Epithelial cell of proximal tubule (primary cell): Measurements from ENCODE around the gene KCNK13. TPM values are rescaled to one million over a fixed set of nuclear protein-coding genes. Genes with fewer than 3 reads are reported as not detected.

Experiments
- DNase-seq: peaks from one replicate; pipeline ENCODE4 v3.0.0-alpha.2; 2011; ENCODE audit warnings: low read depth
- H3K4me3 ChIP-seq: 2 replicates; pipeline ENCODE4 v1.5.1; 2011; ENCODE audit warnings: low read depth, mild to moderate bottlenecking, low read length
- CTCF ChIP-seq: conservative IDR thresholded peaks from 2 replicates; pipeline ENCODE4 v1.5.1; 2012; ENCODE audit warnings: low read depth, mild to moderate bottlenecking, low read length
- total RNA-seq: library from RNA; depleted of rRNA; stranded (reverse); fragments of >200 nt; gene quantifications from 2 replicates; pipeline ENCODE4 v1.2.3, GENCODE V29; 2015

KCNK13 gene
- total RNA-seq, 1 donor from 2014 or later = 0.12 TPM

- no peak for TF ChIP-seq CTCF
- no peak overlapping the region for H3K4me3 ChIP-seq
- DNase-seq = no peak
These were observed 78.6 kb downstream of the KCNK13 start for GRCh38 chr14:90140298-90140955.

- TF ChIP-seq CTCF = no peak
- H3K4me3 ChIP-seq = no peak overlapping the region
- DNase-seq = no peak
These were observed 79.1 kb downstream of the KCNK13 start for GRCh38 chr14:90140956-90141316.

GRCh38 chr14:90153429-90153828 is 91.6 kb downstream of the KCNK13 start:
- TF ChIP-seq CTCF = no peak

GRCh38 chr14:90154110-90154509 is 92.3 kb downstream of the KCNK13 start:
- no peak for DNase-seq
- TF ChIP-seq CTCF = no peak
- no peak overlapping the region for H3K4me3 ChIP-seq

More at GRCh38 chr14:90153429-90153828, 91.6 kb downstream of the KCNK13 start:
- no peak overlapping the region for H3K4me3 ChIP-seq
- DNase-seq = no peak

- TF ChIP-seq CTCF = no peak
- no peak for DNase-seq
- no peak overlapping the region for H3K4me3 ChIP-seq
These were observed 97.4 kb downstream of the KCNK13 start for GRCh38 chr14:90159146-90159545.

- no peak for TF ChIP-seq CTCF
- H3K4me3 ChIP-seq = no peak overlapping the region
- no peak for DNase-seq
These were observed 97.9 kb downstream of the KCNK13 start for GRCh38 chr14:90159688-90160087.

- no peak overlapping the region for H3K4me3 ChIP-seq
- no peak for TF ChIP-seq CTCF
- no peak for DNase-seq
These were observed 99.3 kb downstream of the KCNK13 start for GRCh38 chr14:90161129-90161528.
